GM21381 (cell line): ENCODE results near the gene TARBP1.

Experiments
- ATAC-seq: cut with Tn5 transposase; IDR thresholded peaks from one replicate; pipeline ENCODE4 v1.9.1; 2021; ENCODE audit warnings: mild to moderate bottlenecking, moderate library complexity; ENCODE audit not compliant: unreplicated experiment

The TARBP1 gene

DNA sequence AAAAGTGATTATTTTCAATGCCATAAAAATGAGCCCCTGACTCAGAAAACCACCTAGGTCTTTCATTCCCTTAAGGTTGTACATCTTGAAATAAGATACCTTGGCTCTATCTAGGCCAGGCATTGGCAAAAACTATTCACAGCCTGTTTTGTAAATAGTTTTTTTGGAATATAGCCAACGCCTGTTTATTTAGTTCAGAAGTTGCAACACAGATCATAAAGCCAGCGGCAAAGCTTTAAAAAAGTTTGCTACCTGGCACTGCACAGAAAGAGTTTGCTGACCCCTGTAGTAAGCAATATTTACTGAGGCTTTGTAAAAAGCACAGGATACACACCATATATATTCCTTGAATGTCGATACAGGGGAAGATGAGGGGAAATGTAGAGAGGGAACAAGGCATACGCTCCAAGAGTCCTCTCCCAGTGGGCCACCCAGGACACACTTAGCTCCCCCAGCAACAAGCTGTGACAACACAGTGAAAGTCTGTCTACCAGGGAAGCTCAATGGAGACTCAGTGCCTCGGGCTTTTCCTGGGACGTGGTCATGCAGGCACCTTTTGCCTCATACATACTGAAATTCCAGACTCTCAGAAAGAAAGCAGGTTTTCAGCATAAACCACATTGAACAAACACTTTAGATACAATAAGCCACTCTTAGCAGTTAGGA lies 20.5 kb downstream of the TARBP1 start:
- no peak for ATAC-seq

DNA sequence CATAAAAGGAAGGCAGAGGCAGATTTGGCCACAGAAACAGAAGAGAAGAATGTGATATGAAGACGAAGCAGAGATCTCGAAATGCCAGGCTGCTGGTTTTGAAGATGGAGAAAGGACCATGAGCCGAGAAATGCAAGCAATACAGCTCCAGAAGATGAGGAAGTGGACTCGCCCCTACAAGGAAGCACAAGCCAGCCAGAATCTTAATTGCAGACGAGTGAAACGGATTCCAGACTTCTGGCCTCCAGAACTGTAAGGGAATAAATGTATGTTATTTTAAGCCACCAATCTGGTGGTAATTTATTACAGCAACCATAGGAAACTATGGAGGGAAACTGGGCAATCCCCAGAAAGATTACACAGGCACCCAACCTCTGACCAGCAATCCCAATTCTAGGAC lies 24.1 kb downstream of the TARBP1 start:
- no peak for ATAC-seq

DNA sequence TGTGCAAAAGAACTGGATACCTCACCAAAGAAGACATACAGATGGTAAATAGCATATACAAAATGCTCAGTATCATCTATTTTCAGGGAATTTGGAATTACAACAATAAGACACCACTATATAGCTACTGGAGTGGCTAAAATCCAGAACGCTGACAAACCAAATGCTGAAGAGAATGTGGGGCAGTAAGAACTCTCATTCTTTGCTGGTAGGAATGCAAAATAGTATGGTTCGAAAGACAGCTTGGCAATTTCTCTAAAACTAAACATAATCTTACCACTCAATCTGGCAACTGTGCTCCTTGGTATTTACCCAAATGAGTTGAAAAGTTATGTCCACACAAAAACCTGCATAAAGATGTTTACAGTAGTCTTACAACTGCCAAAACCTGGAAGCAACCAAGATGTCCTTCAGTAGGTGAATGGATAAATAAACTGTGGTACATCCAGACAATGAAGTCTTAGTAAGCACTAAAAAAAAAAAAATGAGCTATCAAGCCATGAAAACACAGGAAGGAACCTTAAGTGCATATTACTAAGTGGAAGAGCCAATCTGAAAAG lies 26.5 kb downstream of the TARBP1 start:
- ATAC-seq = no peak

DNA sequence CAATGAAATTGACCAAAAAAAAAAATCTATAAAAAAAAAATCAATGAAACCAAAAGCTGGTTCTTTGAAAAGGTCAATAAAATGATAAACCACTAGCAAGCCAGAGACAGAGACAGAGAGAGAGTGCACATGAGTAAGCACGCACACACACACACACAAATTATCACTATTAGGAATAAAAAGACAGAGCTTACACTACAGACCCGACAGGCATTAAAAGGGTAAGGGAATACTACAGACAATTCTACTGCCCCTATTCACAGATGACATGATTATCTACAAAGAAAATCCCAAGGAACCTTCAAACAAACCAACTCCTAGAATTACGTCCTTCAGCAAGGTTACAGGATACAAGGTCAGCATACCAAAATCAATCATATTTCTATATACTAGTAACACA lies 38.6 kb downstream of the TARBP1 start:
- no peak for ATAC-seq

- no peak for ATAC-seq
Observed at GRCh38 chr1:234438579-234438978, 40.4 kb downstream of the TARBP1 start.

DNA sequence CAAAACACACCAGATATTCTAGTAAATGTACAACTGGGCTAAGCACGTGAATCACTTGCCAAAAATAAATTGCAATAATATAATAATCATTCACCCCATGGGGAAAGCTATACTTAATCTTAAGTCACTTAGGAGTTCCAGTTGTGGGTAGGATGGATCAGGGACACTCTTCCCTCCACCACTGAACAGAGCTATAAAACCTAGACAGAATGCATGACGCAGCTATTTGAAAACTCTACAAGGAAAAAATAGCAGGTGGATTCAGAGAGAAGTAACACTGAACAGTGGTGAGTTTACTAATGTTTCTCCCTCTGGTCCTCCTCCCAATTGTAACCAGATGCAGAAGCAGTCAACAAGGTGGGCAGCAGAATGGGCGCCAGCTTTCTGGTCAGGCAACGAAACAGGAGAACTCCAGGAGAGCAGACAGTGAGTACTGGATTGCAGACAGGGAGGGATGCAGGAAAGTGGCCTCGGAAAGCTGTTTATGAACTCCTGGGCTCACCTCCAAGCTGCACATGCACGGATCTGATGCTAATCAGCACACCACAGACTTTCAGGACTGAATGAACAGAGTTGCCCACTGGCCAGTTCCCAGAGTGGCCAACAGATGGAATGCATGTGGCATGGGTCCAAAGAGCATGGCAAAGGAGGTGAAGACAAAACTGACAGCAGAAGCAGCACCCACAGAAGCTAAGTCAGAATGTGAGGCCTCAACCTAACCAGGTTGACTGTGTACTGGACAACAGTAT lies 41.4 kb downstream of the TARBP1 start:
- no peak for ATAC-seq

DNA sequence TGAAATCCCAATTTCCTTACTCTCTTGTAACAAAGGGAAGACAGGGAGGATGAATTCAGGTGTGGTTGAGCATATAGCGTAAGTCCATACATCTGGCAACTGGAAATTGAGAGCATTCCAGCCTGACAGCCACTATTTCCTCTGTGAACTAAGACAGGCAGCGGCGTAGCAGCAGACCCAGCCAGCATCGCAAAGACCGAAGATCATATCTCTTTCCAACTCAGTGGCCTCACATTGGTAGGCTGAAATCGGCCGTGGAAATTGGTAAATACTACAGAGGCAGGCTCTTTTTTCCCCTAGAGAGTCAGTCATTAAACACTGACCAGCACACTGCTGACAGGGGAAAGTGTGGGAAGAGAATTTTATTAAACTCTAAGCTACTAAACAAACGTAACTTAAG lies 43.4 kb downstream of the TARBP1 start:
- no peak for ATAC-seq

DNA sequence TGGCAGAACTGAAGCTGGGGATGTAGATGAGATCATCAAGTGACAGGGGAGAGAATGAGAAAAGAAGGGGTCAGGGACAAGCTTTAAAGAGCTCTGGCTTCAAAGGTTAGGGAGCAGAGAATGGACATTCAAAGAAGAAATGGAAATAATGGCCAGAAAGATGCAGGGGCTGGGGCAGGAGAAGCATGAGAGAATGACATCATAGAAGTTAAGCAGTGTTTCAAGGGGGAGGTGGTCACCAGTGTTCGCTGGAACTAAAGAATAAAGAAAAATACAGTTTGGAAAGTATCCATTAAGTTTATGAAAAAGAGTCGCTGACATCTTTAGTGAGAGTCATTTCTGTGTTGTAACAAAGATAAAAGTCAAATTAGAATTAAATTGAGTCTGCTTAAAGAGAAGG lies 44.3 kb downstream of the TARBP1 start:
- no peak for ATAC-seq

DNA sequence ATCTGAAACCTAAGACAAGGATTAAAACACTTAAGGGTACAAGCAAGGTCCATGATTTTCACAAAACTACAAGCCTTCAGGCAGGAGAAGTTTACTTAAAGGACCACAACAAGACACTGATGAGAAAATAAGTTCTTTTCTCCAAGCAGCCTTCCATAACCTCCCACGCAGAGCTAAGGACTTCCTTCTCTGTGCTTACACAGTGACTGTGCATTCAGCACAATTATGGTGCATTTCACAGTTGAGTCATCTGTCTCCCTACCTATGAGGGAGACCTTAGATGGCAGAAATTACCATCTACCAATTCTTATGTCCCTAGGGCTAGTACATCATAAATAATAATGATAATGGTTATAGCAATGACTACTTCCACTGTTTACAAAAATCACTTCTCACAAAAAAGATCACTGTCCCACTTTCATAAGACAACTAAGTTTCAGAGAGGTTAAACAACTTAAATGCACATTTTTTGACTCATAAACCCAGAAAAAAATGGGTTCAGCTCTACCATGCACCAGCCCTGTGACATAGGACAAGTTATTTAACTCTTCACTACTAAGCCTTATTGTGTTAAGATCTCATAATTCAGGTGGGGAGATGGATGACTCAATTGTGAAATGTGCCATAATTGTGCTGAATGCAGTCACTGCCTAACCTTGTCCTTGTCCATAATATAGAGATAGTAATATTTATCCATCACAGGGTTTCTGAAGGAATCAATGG lies 45.3 kb downstream of the TARBP1 start:
- ATAC-seq = no peak

DNA sequence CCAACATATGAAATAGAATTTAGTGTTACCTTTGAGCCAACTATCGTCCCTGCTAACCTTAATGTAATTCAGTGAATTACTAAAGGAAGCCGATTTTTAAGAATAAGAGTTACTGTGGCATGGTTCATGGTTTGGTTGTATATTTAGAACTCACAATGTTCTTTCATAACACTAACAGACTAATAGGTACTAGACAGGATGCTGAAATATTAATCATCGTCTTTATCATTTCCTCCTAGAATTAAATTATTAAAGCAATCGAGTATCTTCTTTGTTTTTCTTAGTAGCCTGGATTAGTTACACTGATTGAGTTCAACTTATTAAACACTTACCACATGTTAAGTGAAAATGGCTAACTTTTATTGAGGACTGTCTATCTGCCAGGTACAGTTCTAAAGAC lies 47.7 kb downstream of the TARBP1 start:
- ATAC-seq = no peak

DNA sequence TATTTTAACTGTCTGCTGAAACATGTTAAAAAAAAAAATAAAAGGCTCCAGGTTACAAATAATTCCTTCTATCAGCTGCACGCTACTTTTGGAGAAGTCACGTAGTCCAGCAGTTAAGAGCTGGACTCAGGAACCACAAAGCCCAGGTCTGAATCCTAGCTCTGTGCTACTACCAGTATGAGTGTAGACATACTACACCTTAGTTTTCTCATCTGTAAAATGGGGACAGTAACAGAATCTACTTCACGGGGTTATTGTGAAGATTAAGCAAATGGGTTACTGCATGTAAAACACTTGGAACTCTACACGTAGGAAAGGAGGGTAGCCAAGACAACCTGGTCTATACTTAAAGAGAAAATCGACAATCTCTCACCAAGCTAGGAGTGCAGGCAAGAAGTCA lies 48.3 kb downstream of the TARBP1 start:
- ATAC-seq = no peak

DNA sequence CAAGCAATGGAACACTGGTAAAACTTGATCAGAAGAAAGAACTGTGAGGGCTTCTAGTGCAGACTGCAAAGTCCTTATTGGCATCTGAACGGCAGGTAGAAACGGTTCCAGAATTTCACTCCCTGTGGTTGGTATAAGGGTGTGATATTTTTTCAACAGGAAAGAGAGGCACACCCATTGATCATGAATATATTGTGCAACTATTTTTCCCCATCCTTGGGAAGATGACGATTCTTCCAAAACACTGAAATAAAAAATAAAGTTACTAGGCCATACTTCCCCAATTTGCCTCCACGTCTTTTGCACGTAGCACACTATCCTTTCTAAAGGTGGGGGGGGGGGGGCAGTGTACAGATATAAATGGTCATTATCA lies 49.6 kb downstream of the TARBP1 start:
- ATAC-seq = no peak

- ATAC-seq = no peak
Observed at GRCh38 chr1:234427950-234428646, 50.9 kb downstream of the TARBP1 start.

DNA sequence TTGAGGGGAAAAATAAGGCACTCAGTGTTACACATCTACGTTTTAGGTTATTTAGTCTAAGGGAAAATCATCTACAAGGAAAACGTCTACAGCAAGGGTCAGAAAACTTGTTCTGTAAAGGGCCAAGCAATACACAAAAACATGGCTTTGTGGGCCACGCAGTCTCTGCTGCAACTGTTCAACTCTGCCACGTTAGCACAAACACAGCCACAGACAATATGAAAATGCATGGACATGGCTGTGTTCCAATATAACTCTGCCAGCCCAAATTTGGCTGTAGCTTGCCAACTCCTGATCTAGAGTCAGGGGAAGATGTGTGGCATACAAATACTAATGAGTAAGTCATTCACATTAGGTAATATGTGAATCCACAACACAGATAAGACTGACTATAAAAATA lies 65.0 kb downstream of the TARBP1 start:
- no peak for ATAC-seq

GRCh38 chr1:234413485-234413884 lies 65.5 kb downstream of the TARBP1 start:
- ATAC-seq = no peak

GRCh38 chr1:234412830-234413229 lies 66.1 kb downstream of the TARBP1 start:
- ATAC-seq = no peak

GRCh38 chr1:234409328-234409727 lies 69.7 kb downstream of the TARBP1 start:
- ATAC-seq = no peak

DNA sequence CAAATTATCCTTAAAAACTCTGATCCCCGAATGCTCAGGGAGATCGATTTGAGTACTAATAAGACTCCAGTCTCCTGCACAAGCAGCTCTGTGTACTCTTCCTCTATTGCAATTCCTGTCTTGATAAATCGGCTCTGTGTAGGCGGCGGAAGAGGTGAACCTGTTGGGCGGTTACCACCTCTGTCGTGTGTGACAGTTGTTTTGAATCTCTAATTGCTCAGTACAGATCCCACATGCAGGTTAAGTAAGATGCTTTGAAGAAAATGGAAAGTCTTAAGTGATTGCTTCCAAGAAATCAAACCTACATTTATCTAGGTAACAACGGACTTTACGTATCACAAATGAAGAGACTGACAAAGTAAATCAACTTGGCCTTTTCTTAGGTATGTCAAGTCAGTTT lies 70.2 kb downstream of the TARBP1 start:
- ATAC-seq = no peak

DNA sequence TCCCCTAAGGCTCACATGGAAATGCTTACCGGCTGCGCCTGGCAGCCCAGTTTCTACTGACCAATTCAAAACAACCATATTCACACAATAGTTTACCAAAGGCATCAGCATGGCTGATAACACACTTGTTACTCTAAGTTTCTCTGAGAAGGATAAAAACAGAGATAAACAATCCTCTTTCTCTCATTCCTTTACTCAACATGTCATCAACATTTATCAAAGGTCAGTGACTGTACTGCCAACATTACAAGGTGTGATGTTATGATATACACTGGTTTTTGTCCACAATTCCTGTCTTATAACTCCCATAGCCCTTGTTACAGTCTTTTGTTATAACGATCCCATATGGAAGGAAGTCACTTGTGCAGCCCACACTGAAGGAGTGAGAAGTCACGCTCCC lies 72.1 kb downstream of the TARBP1 start:
- no peak for ATAC-seq

DNA sequence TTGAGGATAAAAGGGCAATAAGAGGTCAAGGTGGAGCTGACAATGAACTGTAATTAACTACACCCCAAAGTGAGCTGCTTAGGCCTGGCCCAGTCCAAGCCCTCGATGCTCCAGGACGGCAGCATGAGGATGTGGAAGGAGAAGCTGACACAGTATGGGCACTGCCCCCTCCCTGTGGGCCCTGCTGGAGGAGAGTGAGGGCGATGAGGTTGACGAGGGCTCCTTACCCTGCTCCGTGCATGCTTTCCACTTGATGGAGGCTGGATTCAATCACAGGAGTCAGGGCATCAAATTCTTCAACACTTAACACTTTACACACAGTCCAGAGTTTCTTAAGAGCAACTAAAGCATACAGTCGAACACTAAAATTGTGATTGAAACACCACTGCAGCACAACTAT lies 73.3 kb downstream of the TARBP1 start:
- no peak for ATAC-seq

DNA sequence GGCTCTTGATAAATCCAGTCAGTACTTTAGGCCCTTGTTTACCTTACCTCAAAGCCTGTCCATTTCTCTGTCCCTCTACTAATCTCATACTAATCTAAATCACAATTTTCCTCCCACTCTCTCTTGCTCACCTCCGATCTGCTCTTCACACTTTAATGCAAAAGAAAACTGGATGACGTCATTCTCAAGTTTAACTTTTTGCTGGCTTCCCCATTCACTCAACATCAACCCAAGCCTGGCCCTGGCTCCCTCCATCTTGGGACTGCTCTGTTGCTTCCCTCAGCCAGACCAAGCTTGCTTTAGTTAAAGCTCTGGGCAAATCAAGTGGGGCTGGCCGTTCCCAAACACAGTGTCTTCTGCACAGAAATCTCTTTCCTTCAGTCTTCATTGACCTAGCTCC lies 76.0 kb downstream of the TARBP1 start:
- ATAC-seq = no peak
